HG02840 (cell line): ENCODE data around the gene BEX1.
"Not testable (repeated sequence)": the region's sequence is repeated elsewhere in the genome, so short reads cannot be mapped to it uniquely, and the experiment has no call there.

Source experiments
- ATAC-seq: cut with Tn5 transposase; IDR thresholded peaks from one replicate; pipeline ENCODE4 v1.9.1; 2021; ENCODE audit warnings: mild to moderate bottlenecking, moderate library complexity, moderate number of reproducible peaks; ENCODE audit not compliant: unreplicated experiment, low FRiP score

The BEX1 gene

GRCh38 chrX:103063918-103064434, at the start of gene BEX1:
Gene BEX1, minus strand, starts transcription at chrX:103064171. Its CDS starts 897 bp downstream, at chrX:103063274.
- ATAC-seq: no peak

GRCh38 chrX:103109497-103109896, 45.5 kb upstream of the BEX1 start:
- not testable (repeated sequence) for ATAC-seq

DNA sequence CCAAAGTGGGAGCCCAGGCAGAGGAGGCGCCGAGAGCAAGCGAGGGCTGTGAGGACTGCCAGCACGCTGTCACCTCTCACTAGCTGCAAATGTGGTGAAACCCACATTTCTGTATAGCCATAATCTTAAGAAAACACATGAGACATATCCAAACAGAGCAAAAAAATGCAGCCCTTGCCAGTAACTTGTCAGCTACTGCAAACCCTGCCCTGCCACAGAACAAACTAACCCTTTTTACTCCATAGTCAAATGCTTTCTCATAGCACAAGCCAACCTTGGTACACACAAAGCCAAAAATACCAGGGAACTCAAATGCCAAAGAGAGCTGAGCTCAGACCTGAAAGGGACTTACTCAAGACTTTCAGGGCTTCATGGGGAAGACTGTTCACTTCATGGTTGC, 43.9 kb upstream of the BEX1 start:
- ATAC-seq: no peak

- ATAC-seq: not testable (repeated sequence)
These were observed 43.3 kb upstream of the BEX1 start for GRCh38 chrX:103107227-103107737.

DNA sequence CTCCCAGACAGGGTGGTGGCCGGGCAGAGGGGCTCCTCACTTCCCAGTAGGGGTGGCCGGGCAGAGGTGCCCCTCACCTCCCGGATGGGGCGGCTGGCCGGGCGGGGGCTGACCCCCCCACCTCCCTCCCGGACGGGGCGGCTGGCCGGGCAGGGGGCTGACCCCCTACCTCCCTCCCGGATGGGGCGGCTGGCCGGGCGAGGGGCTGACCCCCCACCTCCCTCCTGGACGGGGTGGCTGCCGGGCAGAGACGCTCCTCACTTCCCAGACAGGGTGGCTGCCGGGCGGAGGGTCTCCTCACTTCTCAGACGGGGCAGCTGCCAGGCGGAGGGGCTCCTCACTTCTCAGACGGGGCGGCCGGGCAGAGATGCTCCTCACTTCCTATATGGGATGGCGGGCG, 40.4 kb upstream of the BEX1 start:
- not testable (repeated sequence) for ATAC-seq

DNA sequence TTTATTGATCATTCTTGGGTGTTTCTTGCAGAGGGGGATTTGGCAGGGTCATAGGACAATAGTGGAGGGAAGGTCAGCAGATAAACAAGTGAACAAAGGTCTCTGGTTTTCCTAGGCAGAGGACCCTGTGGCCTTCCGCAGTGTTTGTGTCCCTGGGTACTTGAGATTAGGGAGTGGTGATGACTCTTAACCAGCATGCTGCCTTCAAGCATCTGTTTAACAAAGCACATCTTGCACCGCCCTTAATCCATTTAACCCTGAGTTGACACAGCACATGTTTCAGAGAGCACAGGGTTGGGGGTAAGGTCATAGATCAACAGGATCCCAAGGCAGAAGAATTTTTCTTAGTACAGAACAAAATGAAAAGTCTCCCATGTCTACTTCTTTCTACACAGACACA, 39.9 kb upstream of the BEX1 start:
- not testable (repeated sequence) for ATAC-seq

GRCh38 chrX:103101299-103102042, 37.5 kb upstream of the BEX1 start:
- no peak for ATAC-seq

DNA sequence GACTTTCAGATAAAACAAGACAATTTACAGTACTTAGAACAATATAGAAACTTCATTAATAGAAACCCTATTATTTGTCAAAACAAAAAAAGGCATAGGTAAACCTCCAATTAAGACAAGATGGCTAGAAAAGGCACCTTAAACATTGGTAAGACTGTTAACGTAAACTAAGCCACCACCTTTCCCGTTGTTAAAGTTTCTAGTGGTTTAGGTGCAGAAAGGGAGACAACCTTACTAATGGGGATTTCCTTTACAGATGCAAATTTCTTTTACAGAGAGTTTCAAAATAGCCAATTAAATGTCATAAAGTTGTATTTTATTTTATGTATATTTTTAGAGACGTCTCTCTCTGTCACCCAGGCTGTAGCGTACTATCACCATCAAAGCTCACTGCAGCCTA, 36.5 kb upstream of the BEX1 start:
- ATAC-seq: no peak

- no peak for ATAC-seq
These were observed 35.7 kb upstream of the BEX1 start for GRCh38 chrX:103099691-103100090.

DNA sequence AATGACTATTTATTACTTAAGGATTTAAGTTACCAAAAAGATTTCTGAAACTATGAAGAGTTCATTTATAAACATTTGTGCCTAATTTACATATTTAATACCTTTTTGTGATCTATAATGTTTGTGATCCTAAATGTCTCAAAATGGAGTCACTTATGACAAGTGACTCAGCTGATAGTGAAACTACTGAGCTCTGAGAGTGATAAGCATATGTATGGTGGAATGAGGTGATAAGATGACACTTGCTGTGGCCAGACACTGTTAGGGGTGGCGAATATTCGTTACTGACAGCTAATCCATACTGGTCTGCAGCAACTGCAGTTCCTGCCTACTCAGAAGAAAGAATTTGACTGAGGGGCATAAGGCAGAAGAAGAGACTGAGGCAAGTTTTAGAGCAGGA, 34.5 kb upstream of the BEX1 start:
- no peak for ATAC-seq

GRCh38 chrX:103092942-103093341, 29.0 kb upstream of the BEX1 start, which contains the start of gene NXF3:
Gene NXF3, minus strand, starts transcription at chrX:103093143. Its CDS starts 120 bp downstream, at chrX:103093023.
- no peak for ATAC-seq

- no peak for ATAC-seq
These were observed 17.1 kb upstream of the BEX1 start for GRCh38 chrX:103081051-103081450.

DNA sequence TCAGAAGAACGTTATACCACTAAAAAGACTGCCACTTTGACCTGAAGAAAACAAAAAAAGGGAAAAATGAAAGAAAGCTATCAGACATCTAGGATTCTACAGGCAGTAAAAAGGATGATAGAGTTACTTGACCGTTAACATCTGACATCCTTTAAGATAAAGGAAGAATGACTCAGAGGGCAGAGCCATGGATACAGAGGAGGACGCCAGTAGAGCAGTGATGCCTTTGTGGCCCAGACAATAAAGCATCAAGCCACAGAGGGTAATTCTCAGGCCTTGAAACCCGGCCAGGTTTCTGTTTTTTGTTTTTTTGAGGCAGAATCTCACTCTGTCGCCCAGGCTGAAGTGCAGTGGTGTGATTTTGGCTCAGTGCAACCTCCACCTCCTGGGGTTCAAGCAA, 9.5 kb upstream of the BEX1 start:
- ATAC-seq: no peak

DNA sequence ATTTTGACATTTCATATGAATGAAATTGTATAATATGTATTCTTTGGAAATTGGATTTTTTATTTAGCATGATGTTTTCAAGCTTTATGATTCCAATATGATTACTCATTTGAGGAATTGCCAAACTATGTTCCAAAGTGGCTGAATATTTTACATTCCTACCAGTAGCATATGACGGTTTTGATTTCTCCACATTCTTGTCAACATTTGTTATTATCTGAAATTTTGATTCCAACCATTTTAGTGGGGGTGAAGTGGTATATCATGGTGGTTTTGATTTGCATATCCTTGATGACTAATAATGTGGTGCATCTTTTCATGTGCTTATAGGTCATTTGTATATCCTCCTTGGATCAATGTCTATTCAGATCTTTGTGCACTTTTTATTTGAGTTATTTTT, 2.6 kb upstream of the BEX1 start:
- ATAC-seq: no peak

- no peak for ATAC-seq
These were observed 653 bp downstream of the BEX1 start for GRCh38 chrX:103063191-103063845.

- no peak for ATAC-seq
These were observed 2.5 kb downstream of the BEX1 start for GRCh38 chrX:103061486-103061885.

DNA sequence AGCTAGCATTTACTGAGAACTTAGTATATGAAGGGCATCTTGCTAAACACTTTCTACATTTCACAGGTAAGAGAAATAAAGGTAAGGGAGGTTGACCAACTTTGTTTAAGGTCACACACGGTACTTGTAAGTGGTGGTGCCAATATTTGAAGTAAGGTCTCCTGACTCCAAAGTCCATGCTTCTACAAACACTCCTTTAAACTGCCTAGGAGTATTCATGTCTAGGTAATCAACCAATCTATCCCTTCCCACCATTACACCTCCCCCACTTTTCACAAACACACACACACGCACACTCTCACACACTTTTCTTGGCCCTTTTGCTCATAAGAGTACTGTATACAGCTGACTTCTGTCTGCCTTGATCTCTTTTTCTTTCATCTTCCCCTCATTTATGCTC, 7.1 kb downstream of the BEX1 start:
- ATAC-seq: no peak

GRCh38 chrX:103052625-103053024, 11.3 kb downstream of the BEX1 start:
- no peak for ATAC-seq

- ATAC-seq: no peak
These were observed 12.6 kb downstream of the BEX1 start for GRCh38 chrX:103051260-103051789.

- not testable (repeated sequence) for ATAC-seq
These were observed 30.6 kb downstream of the BEX1 start for GRCh38 chrX:103033371-103033770.

DNA sequence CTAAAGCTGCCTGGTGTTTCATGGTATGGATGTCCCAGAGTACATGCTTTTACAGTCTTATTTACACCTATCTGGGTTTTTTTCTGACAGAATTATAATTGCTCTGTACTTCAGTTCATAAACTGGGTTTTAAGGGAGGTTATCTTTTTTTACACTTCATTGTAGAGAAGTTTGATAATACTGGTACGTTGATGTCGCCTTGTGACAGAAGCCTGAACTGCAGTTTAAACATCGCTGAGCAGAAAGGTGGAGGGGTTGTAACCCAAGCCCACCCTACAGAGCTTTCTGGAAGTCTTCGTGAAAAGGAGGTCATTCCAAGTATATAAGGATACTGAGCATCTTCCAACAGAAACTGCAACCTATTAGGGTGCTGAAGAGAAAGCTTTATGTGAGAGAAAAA, 46.4 kb downstream of the BEX1 start:
- no peak for ATAC-seq
